Esophagus muscularis mucosa (tissue), 3 donors: ENCODE measurements around the gene LRRC4.

Experiments
- POLR2A ChIP-seq: fragments of 450-650 bp; IDR thresholded peaks from one replicate; pipeline ENCODE4 v1.6.1; 2017; ENCODE audit warnings: antibody characterized with exemption, moderate library complexity, mild to moderate bottlenecking, low read depth
- POLR2AphosphoS5 ChIP-seq, 2 donors: sonication (generic); formaldehyde crosslinking; IDR thresholded peaks; one replicate each; pipeline ENCODE4 v1.6.1; 2017; ENCODE audit warnings: antibody characterized with exemption in 2 of 2
- TF ChIP-seq, protein P1 (sequence below), 3 experiments: fragments of 200-600 bp in 2 of 3; fragments of 450-650 bp in 1 of 3; sonication (generic) in 2 of 3; IDR thresholded peaks; one replicate each; pipeline ENCODE4 v1.5.1; 2017 to 2019; ENCODE audit warnings: antibody characterized with exemption in 3 of 3, mild to moderate bottlenecking in 2 of 3, moderate library complexity in 1 of 3

DNA sequence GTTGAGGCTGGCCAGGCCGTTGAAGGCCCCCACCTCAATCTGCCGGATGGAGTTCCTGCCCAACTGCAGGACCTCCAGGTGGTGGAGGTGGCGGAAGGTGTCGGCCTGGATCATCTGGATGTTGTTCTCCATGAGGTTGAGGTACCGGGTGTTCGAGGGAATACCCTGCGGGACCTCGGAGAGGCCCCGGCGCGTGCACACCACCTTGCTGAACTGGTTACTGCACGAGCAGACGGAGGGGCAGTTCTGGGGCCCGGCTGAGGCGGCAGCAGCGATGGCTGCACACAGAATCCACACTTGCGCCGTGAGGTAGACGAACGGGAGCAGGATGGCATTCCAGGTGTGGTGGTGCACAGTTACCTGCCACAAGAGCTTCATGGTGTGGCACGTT is 979 bp downstream of the LRRC4 start:
- TF ChIP-seq, protein P1, sequence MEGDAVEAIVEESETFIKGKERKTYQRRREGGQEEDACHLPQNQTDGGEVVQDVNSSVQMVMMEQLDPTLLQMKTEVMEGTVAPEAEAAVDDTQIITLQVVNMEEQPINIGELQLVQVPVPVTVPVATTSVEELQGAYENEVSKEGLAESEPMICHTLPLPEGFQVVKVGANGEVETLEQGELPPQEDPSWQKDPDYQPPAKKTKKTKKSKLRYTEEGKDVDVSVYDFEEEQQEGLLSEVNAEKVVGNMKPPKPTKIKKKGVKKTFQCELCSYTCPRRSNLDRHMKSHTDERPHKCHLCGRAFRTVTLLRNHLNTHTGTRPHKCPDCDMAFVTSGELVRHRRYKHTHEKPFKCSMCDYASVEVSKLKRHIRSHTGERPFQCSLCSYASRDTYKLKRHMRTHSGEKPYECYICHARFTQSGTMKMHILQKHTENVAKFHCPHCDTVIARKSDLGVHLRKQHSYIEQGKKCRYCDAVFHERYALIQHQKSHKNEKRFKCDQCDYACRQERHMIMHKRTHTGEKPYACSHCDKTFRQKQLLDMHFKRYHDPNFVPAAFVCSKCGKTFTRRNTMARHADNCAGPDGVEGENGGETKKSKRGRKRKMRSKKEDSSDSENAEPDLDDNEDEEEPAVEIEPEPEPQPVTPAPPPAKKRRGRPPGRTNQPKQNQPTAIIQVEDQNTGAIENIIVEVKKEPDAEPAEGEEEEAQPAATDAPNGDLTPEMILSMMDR (IDR thresholded peaks at IDR 0.05), result no peak
- TF ChIP-seq POLR2AphosphoS5 (IDR thresholded peaks at IDR 0.05), result no peak
- TF ChIP-seq POLR2A, result no peak
